H1 (cell line): Measurements from ENCODE around the gene LTBP4. TPM values are rescaled to one million over a fixed set of nuclear protein-coding genes. Genes with fewer than 3 reads are reported as not detected.

ENCODE experiments used
- CTCF ChIA-PET: fragments of 300-600 bp; sonication (Branson Sonifier 250); formaldehyde crosslinking; loops from one replicate; lab custom pipeline; 2021; ENCODE audit not compliant: partially characterized antibody; lab: Charles Lee
- POLR2A ChIA-PET: fragments of 300-600 bp; sonication (Branson Sonifier 250); formaldehyde crosslinking; loops from one replicate; lab custom pipeline; 2021; ENCODE audit warnings: inconsistent platforms; ENCODE audit not compliant: partially characterized antibody; lab: Charles Lee
- DNase-seq, 2 experiments: peaks; one replicate each; pipeline versions ENCODE4 v3.0.0 to v3.0.0-alpha.2; 2010 to 2022; ENCODE audit warnings: low spot score in 2 of 2, low read depth in 1 of 2, mixed read lengths in 1 of 2
- FAIRE-seq: peaks from 2 replicates; lab custom pipeline; 2011; peaks lifted over from hg19 to GRCh38; lab: Jason Lieb, UNC
- H2AFZ ChIP-seq: 2 replicates; pipeline ENCODE4 v1.8.1; 2012; ENCODE audit warnings: low read length, inconsistent platforms
- H2AK5ac ChIP-seq: 2 replicates; pipeline ENCODE4 v1.6.1; 2013; ENCODE audit warnings: low read depth, low read length
- H2BK120ac ChIP-seq: replicated peaks from 2 replicates; pipeline ENCODE3; 2013; ENCODE audit warnings: low read depth, low read length, inconsistent platforms
- H2BK12ac ChIP-seq: 2 replicates; pipeline ENCODE4 v1.6.1; 2013; ENCODE audit warnings: low read depth, low read length
- H2BK15ac ChIP-seq: 2 replicates; pipeline ENCODE4 v1.6.1; 2013; ENCODE audit warnings: low read length
- H2BK20ac ChIP-seq: 2 replicates; pipeline ENCODE4 v1.6.1; 2013; ENCODE audit warnings: low read length
- H2BK5ac ChIP-seq: 2 replicates; pipeline ENCODE4 v1.6.1; 2013; ENCODE audit warnings: low read depth, low read length
- H3K14ac ChIP-seq: 2 replicates; pipeline ENCODE4 v1.6.1; 2013; ENCODE audit warnings: inconsistent platforms; ENCODE audit not compliant: insufficient read length
- H3K18ac ChIP-seq: 2 replicates; pipeline ENCODE4 v1.6.1; 2013; ENCODE audit warnings: low read length; ENCODE audit errors: extremely low read depth
- H3K23ac ChIP-seq: 2 replicates; pipeline ENCODE4 v1.6.1; 2013; ENCODE audit warnings: inconsistent platforms; ENCODE audit not compliant: insufficient read length
- H3K23me2 ChIP-seq: 2 replicates; pipeline ENCODE4 v1.6.1; 2013; ENCODE audit warnings: low read depth, low read length
- H3K27ac ChIP-seq: 2 replicates; pipeline ENCODE4 v1.6.1; 2011; ENCODE audit warnings: low read depth, low read length, inconsistent platforms
- H3K27me3 ChIP-seq, 4 experiments: replicated peaks in 1 of 4; 1 replicate in 1 of 4; 2 replicates in 3 of 4; pipeline versions ENCODE4 v1.6.1 to v1.8.1; 2011 to 2013; ENCODE audit warnings: low read length in 3 of 4, mild to moderate bottlenecking in 3 of 4, inconsistent platforms in 2 of 4, mixed read lengths in 2 of 4, moderate library complexity in 1 of 4; ENCODE audit not compliant: control insufficient read depth in 3 of 4, insufficient read depth in 3 of 4; ENCODE audit errors: extremely low read depth in 1 of 4
- H3K36me3 ChIP-seq, 4 experiments: 2 replicates each; pipeline versions ENCODE4 v1.6.1 to v1.8.1; 2011 to 2013; ENCODE audit warnings: mild to moderate bottlenecking in 4 of 4, low read length in 3 of 4, moderate library complexity in 2 of 4, control low read depth in 1 of 4, inconsistent platforms in 1 of 4; ENCODE audit not compliant: insufficient read depth in 4 of 4, control insufficient read depth in 2 of 4
- H3K4ac ChIP-seq: replicated peaks from 2 replicates; pipeline ENCODE3; 2013; ENCODE audit warnings: low read length, low read depth, mixed read lengths, inconsistent platforms; ENCODE audit not compliant: insufficient read length
- H3K4me1 ChIP-seq, 4 experiments: replicated peaks in 1 of 4; 1 replicate in 1 of 4; 2 replicates in 3 of 4; pipeline versions ENCODE4 v1.6.1 to v1.8.1; 2011 to 2013; ENCODE audit warnings: low read length in 3 of 4, inconsistent platforms in 2 of 4, mixed read lengths in 1 of 4; ENCODE audit not compliant: insufficient read depth in 4 of 4, control insufficient read depth in 3 of 4
- H3K4me2 ChIP-seq, 2 experiments: 2 replicates each; pipeline versions ENCODE4 v1.6.1 to v1.8.1; 2011 to 2013; ENCODE audit warnings: low read depth in 2 of 2, low read length in 2 of 2, control low read depth in 1 of 2, inconsistent platforms in 1 of 2, mild to moderate bottlenecking in 1 of 2; ENCODE audit not compliant: insufficient read depth in 1 of 2
- H3K4me3 ChIP-seq, 4 experiments: fragments of 200-600, 300-600 bp in 1 of 4; sonication (generic), shearing (Covaris generic), sonication (Bioruptor Twin) in 1 of 4; 2 replicates each; pipeline versions ENCODE4 v1.5.1 to v1.8.1; 2011 to 2016; ENCODE audit warnings: low read length in 4 of 4, low read depth in 3 of 4, control low read depth in 2 of 4, inconsistent platforms in 2 of 4, mild to moderate bottlenecking in 2 of 4, mixed read lengths in 1 of 4, moderate library complexity in 1 of 4; ENCODE audit not compliant: insufficient read depth in 2 of 4; ENCODE audit errors: extremely low read depth in 1 of 4
- H3K56ac ChIP-seq: replicated peaks from 2 replicates; pipeline ENCODE3; 2013; ENCODE audit warnings: low read depth, mild to moderate bottlenecking, mixed read lengths, low read length, inconsistent platforms; ENCODE audit not compliant: insufficient read length
- H3K79me1 ChIP-seq: 2 replicates; pipeline ENCODE4 v1.6.1; 2013; ENCODE audit warnings: low read depth, low read length, control low read depth
- H3K79me2 ChIP-seq, 2 experiments: 2 replicates each; pipeline versions ENCODE4 v1.6.1 to v1.8.1; 2012 to 2013; ENCODE audit warnings: low read length in 2 of 2, mild to moderate bottlenecking in 2 of 2, inconsistent platforms in 1 of 2; ENCODE audit not compliant: insufficient read depth in 2 of 2, control insufficient read depth in 1 of 2
- H3K9ac ChIP-seq, 4 experiments: replicated peaks in 1 of 4; 1 replicate in 1 of 4; 2 replicates in 3 of 4; pipeline versions ENCODE4 v1.6.1 to v1.8.1; 2011 to 2013; ENCODE audit warnings: low read depth in 3 of 4, low read length in 3 of 4, control low read depth in 2 of 4, mild to moderate bottlenecking in 2 of 4, moderate library complexity in 2 of 4, inconsistent platforms in 1 of 4; ENCODE audit errors: extremely low read depth in 1 of 4
- H3K9me3 ChIP-seq, 2 experiments: 2 replicates each; pipeline versions ENCODE4 v1.6.1 to v1.8.1; 2012 to 2013; ENCODE audit warnings: mild to moderate bottlenecking in 2 of 2, moderate library complexity in 2 of 2, control low read depth in 1 of 2, inconsistent platforms in 1 of 2, low read depth in 1 of 2, low read length in 1 of 2, mixed read lengths in 1 of 2; ENCODE audit not compliant: insufficient read depth in 2 of 2
- H4K20me1 ChIP-seq, 2 experiments: replicated peaks in 1 of 2; 2 replicates each; pipeline versions ENCODE3 to v1.8.1; 2011 to 2013; ENCODE audit warnings: inconsistent platforms in 2 of 2, low read length in 2 of 2, mild to moderate bottlenecking in 1 of 2; ENCODE audit not compliant: insufficient read depth in 2 of 2, control insufficient read depth in 1 of 2
- H4K5ac ChIP-seq: 2 replicates; pipeline ENCODE4 v1.6.1; 2013; ENCODE audit warnings: low read length, low read depth, mixed read lengths, inconsistent platforms; ENCODE audit not compliant: insufficient read length
- H4K8ac ChIP-seq: 2 replicates; pipeline ENCODE4 v1.8.0; 2013; ENCODE audit warnings: mild to moderate bottlenecking, moderate library complexity, low read length, inconsistent platforms; ENCODE audit not compliant: insufficient read depth; ENCODE audit errors: extremely low read depth
- H4K91ac ChIP-seq: replicated peaks from 2 replicates; pipeline ENCODE3; 2013; ENCODE audit warnings: low read length, mixed read lengths, inconsistent platforms; ENCODE audit not compliant: insufficient read length
- CHD1 ChIP-seq: IDR thresholded peaks from 2 replicates; pipeline ENCODE4 v1.6.1; 2012; ENCODE audit warnings: low read depth, low read length, improper control_type of control experiment
- EZH2 ChIP-seq: fragments of 200-600 bp; sonication (generic); IDR thresholded peaks from 2 replicates; pipeline ENCODE4 v1.7.1; 2012; ENCODE audit warnings: low read depth, mild to moderate bottlenecking, moderate library complexity, low read length, inconsistent platforms; ENCODE audit not compliant: severe bottlenecking
- JUN ChIP-seq: IDR thresholded peaks from 2 replicates; pipeline ENCODE4 v1.6.1; 2011; ENCODE audit warnings: low read depth, mild to moderate bottlenecking, improper control_type of control experiment, low read length
- POLR2AphosphoS5 ChIP-seq: IDR thresholded peaks from 2 replicates; pipeline ENCODE4 v1.6.1; 2011; ENCODE audit warnings: low read depth, low read length
- SP2 ChIP-seq: IDR thresholded peaks from 2 replicates; pipeline ENCODE4 v1.6.1; 2012; ENCODE audit warnings: mild to moderate bottlenecking, low read length, inconsistent platforms
- SP4 ChIP-seq: IDR thresholded peaks from 2 replicates; pipeline ENCODE4 v1.6.1; 2012; ENCODE audit warnings: low read length, inconsistent platforms
- WGBS, 2 experiments: shearing (Covaris generic) in 1 of 2; methylation state at CpG; one replicate each; pipeline versions ENCODE4 v1.1.6 to v1.1.7; 2013 to 2015; ENCODE audit warnings: low lambda C conversion rate in 2 of 2, mixed read lengths in 2 of 2, inconsistent platforms in 1 of 2, low coverage in 1 of 2, missing lambda C conversion rate in 1 of 2; ENCODE audit not compliant: insufficient replicate concordance in 2 of 2, insufficient coverage in 1 of 2, insufficient read length in 1 of 2; ENCODE audit errors: extremely low coverage in 1 of 2, missing lambda C conversion rate in 1 of 2; 5-methylcytosine and 5-hydroxymethylcytosine counted together
- polyA plus RNA-seq, 7 experiments: library from polyadenylated mRNA; depleted of rRNA in 3 of 7; stranded (reverse) in 5 of 7; unstranded in 2 of 7; fragments of >200 nt in 5 of 7; fragments of 200-250 nt in 2 of 7; gene quantifications; 1 replicate in 5 of 7; 2 replicates in 1 of 7; 4 replicates in 1 of 7; pipeline versions ENCODE4 v1.2.1 to v1.2.3, GENCODE V29; 2011 to 2013; ENCODE audit warnings: missing spikeins in 2 of 7, mixed read lengths in 2 of 7
- total RNA-seq: library from RNA; stranded (reverse); fragmentation: NEBNext Ultra II Directional; extraction: Animal tissue kit (Norgen Biotek cat#: 25700); gene quantifications from 2 replicates; pipeline ENCODE4 v1.2.1, GENCODE V29; 2021

Gene LTBP4
- total and polyA plus RNA-seq, 2 of the 8 experiments (the other 6 are each of a cell fraction or from before 2014, with no cell fraction given), result 54.5 to 77.1 TPM

GRCh38 chr19:40586611-40587010 lies 14.6 kb upstream of the LTBP4 start:
- H3K4me2 ChIP-seq, result no peak overlapping the region
- no peak for FAIRE-seq
- H2AFZ ChIP-seq, result no peak overlapping the region
- ChIA-PET CTCF (interaction anchor here (1.0 to 3.1 kb wide), 6 partner anchors 8 to 123 kb away, joined by 3 to 12 read pairs (median 4); no protein-coding TSS in a partner anchor), POLR2A (interaction anchor here (0.8 to 1.5 kb wide), 2 partner anchors 9 to 34 kb away, joined by 4 to 5 read pairs; no protein-coding TSS in a partner anchor)
- TF ChIP-seq SP4 (no peak), SP2 (no peak), JUN (no peak), CHD1 (no peak), EZH2 (no peak), POLR2AphosphoS5 (no peak)
- no peaks in the 10 kb centered on the region for H3K4me1 ChIP-seq
- no peak for DNase-seq
- H4K91ac ChIP-seq, result no peak overlapping the region
- no peak overlapping the region for H3K23ac ChIP-seq
- no peak overlapping the region for H4K8ac ChIP-seq
- no peaks in the 10 kb centered on the region for H3K9me3 ChIP-seq
- H2BK120ac ChIP-seq, result no peak overlapping the region
- H3K18ac ChIP-seq, result no peak overlapping the region
- no peaks in the 10 kb centered on the region for H3K79me2 ChIP-seq
- no peaks in the 10 kb centered on the region; the same call in 1 of the 2 replicates for H3K23me2 ChIP-seq
- H3K4me3 ChIP-seq, result no peak overlapping the region
- H3K56ac ChIP-seq, result no peak overlapping the region
- H2BK15ac ChIP-seq, result no peak overlapping the region
- no peak overlapping the region for H3K4ac ChIP-seq
- WGBS, 2 experiments, result 93% methylated on average over 13 of the region's 14 CpGs; no CpG with 5 or more reads in 1 of the 2 experiments
- no peak overlapping the region for H4K5ac ChIP-seq
- no peak overlapping the region for H3K14ac ChIP-seq
- no peak overlapping the region for H2BK12ac ChIP-seq
- no peak overlapping the region for H2AK5ac ChIP-seq
- no peak overlapping the region for H3K27ac ChIP-seq
- H3K79me1 ChIP-seq, result no peaks in the 10 kb centered on the region
- no peak overlapping the region for H3K9ac ChIP-seq
- no peaks in the 10 kb centered on the region for H3K27me3 ChIP-seq
- H2BK20ac ChIP-seq, result no peak overlapping the region
- peaks cover 2 to 28% (median 14%) of the 10 kb centered on the region in 4 experiments; a peak in 7 of 8 replicates for H3K36me3 ChIP-seq
- H2BK5ac ChIP-seq, result no peak overlapping the region
- peaks cover 0 to 7% of the 10 kb centered on the region in 2 experiments for H4K20me1 ChIP-seq
